ENCODE data around the gene ZNF76. TPM values are rescaled to one million over a fixed set of nuclear protein-coding genes. Genes with fewer than 3 reads are reported as not detected.

The ZNF76 gene
- total and polyA plus RNA-seq, 9 of the 15 experiments (the other 6 are each of a cell fraction or from before 2014, with no cell fraction given) = 1.2 to 17.8 (median 10.7) TPM

GRCh38 chr6:35298625-35299140, 39.1 kb downstream of the ZNF76 start:
- peak overlapping the region; percentile 80 to 95 for H3K9ac ChIP-seq (ENCODE audit: insufficient read depth in 1 of 2, low read depth in 2 of 2, low read length in 2 of 2)
- WGBS (ENCODE audit: insufficient coverage, low coverage, missing lambda C conversion rate) = 59% methylated on average over 6 of the region's 6 CpGs
- peaks cover 6% of the 10 kb centered on the region; the same call in 1 of the 3 replicates for H3K36me3 ChIP-seq (ENCODE audit: control insufficient read depth, insufficient read depth, low read length)
- peak overlapping the region; percentile 94 for H3K4me2 ChIP-seq (ENCODE audit: insufficient read depth, low read length)
- in situ Hi-C loops (cut with MboI) = loop anchor here (5.0 kb wide), 1 partner anchor 439 kb away; the partner anchor contains the start of gene ARMC12
- H4K20me1 ChIP-seq (replicated peaks; ENCODE audit: control insufficient read depth, insufficient read depth, low read length) = no peaks in the 10 kb centered on the region
- TF ChIP-seq ILK (tag; IDR thresholded peaks at IDR 0.05; ENCODE audit: borderline replicate concordance, low read depth) (no peak), NR2F6 (CRISPR knock-in tag; IDR thresholded peaks at IDR 0.05) (no peak), RBBP5 (IDR thresholded peaks at IDR 0.05; ENCODE audit: borderline replicate concordance, insufficient read depth, low read length, poor library complexity, severe bottlenecking) (peak; percentile 6), STAT6 (CRISPR knock-in tag; IDR thresholded peaks at IDR 0.05) (peak; percentile 82; the same call in 1 of the 2 replicates), TRIM28 (IDR thresholded peaks at IDR 0.05) (no peak), ZHX1 (conservative IDR thresholded peaks at IDR 0.05; ENCODE audit: low read length) (no peak), KLF16 (IDR thresholded peaks at IDR 0.05) (no peak), L3MBTL2 (IDR thresholded peaks at IDR 0.05) (0 out of 2 replicates have a peak, but pooled peaks have one; percentile 15)
- peak overlapping the region; percentile 81 for H3K27ac ChIP-seq (ENCODE audit: extremely low read depth, low read depth, low read length)
- ATAC-seq (no peak), DNase-seq (ENCODE audit: extremely low read depth in 1 of 4, low spot score in 3 of 4) (peak in 1 of 4 experiments; percentile 33), FAIRE-seq (no peak)
- no peaks in the 10 kb centered on the region for H3K9me1 ChIP-seq (ENCODE audit: control insufficient read depth, insufficient read depth, low read length)
- CTCF ChIA-PET (ENCODE audit: low intra/inter-chr PET ratio) = interaction anchor here (0.6 to 3.2 kb wide), 6 partner anchors 29 to 220 kb away, joined by 3 to 33 read pairs (median 7); partner anchors contain the start of gene RPL10A
- H3K4me3 ChIP-seq = peak overlapping the region; percentile 65
- peak overlapping the region; percentile 94 for H2AFZ ChIP-seq (ENCODE audit: low read depth, low read length)
- BruUV-seq (replicated peaks) = no TSS peak
- H3K9me3 ChIP-seq (replicated peaks; ENCODE audit: control insufficient read depth, insufficient read depth, low read depth, low read length) = no peaks in the 10 kb centered on the region
- H3K27me3 ChIP-seq (ENCODE audit: control insufficient read depth in 2 of 2, insufficient read depth in 2 of 2, low read length in 2 of 2) = no peaks in the 10 kb centered on the region
- H3K79me2 ChIP-seq (ENCODE audit: control insufficient read depth, insufficient read depth, low read length) = peaks cover 22% of the 10 kb centered on the region
- peaks cover 34 to 43% of the 10 kb centered on the region in 2 experiments for H3K4me1 ChIP-seq (replicated peaks in 1 of 2; ENCODE audit: control insufficient read depth in 2 of 2, insufficient read depth in 2 of 2, low read length in 2 of 2)
- POLR2A ChIA-PET = interaction anchor here (0.6 to 3.9 kb wide), 8 partner anchors 10 to 564 kb away, joined by 3 to 25 read pairs (median 4); partner anchors contain the start of genes FANCE and RPL10A
- intact Hi-C loops (cut with micrococcal nuclease) = loop anchor here (5.0 to 10.0 kb wide), 3 partner anchors 224 to 656 kb away; no protein-coding TSS in a partner anchor

Data from K562 (cell line).